GM10847 (cell line): ENCODE measurements around the gene WNT6.

ENCODE experiments used
- POLR2A ChIP-seq: IDR thresholded peaks from 2 replicates; pipeline ENCODE4 v1.6.1; 2011; ENCODE audit not compliant: insufficient read length; ENCODE audit errors: extremely low read depth

The WNT6 gene

GRCh38 chr2:218860950-218861381 is 1.4 kb downstream of the WNT6 start:
- TF ChIP-seq POLR2A = no peak

- TF ChIP-seq POLR2A = no peak
Observed at GRCh38 chr2:218861645-218862318, 2.2 kb downstream of the WNT6 start.

- TF ChIP-seq POLR2A = no peak
Observed at GRCh38 chr2:218863021-218863520, 3.5 kb downstream of the WNT6 start.

GRCh38 chr2:218865396-218865795 is 5.8 kb downstream of the WNT6 start:
- TF ChIP-seq POLR2A = no peak

DNA sequence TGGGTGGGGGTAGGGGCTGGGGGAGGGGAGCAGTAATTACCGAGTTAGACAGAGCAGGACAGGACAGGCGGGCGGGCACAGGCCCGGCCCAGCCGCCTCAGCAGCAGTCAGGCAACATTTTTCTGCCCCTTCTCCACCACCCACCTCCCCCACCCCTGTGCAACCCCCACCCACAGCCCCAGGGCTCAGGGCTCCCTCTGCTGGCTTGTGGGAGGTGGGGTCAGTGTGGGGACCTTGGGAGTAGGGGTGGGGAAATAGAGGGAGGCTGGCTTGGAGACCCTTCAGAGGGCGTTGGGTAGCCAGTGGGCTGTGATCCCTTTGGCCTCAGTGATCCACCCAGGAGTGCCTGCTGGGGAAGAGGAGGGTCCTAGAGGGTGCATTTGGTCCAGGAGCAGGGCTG is 6.4 kb downstream of the WNT6 start:
- no peak for TF ChIP-seq POLR2A

GRCh38 chr2:218867900-218868299 is 8.3 kb downstream of the WNT6 start:
- TF ChIP-seq POLR2A = no peak

DNA sequence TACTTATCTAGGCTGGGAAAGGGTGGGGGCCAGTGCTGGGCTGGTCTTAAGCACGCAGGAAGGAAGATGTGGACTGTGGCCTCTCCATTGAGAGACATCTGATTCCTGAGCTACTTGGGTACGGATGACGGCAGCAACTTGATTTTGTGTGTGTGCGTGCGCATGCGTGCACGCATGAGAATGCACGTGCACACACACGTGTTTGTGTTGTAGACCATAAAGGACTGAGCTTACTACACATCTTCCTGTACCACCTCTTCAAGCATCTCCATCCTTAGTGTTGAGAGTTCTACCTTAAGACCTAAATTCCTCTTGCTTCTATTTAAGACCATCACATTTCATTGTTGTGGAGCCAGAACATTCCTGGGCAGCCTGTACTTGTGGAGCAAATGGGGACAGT is 9.5 kb downstream of the WNT6 start:
- no peak for TF ChIP-seq POLR2A

- no peak for TF ChIP-seq POLR2A
Observed at GRCh38 chr2:218870984-218871344, 11.4 kb downstream of the WNT6 start.

DNA sequence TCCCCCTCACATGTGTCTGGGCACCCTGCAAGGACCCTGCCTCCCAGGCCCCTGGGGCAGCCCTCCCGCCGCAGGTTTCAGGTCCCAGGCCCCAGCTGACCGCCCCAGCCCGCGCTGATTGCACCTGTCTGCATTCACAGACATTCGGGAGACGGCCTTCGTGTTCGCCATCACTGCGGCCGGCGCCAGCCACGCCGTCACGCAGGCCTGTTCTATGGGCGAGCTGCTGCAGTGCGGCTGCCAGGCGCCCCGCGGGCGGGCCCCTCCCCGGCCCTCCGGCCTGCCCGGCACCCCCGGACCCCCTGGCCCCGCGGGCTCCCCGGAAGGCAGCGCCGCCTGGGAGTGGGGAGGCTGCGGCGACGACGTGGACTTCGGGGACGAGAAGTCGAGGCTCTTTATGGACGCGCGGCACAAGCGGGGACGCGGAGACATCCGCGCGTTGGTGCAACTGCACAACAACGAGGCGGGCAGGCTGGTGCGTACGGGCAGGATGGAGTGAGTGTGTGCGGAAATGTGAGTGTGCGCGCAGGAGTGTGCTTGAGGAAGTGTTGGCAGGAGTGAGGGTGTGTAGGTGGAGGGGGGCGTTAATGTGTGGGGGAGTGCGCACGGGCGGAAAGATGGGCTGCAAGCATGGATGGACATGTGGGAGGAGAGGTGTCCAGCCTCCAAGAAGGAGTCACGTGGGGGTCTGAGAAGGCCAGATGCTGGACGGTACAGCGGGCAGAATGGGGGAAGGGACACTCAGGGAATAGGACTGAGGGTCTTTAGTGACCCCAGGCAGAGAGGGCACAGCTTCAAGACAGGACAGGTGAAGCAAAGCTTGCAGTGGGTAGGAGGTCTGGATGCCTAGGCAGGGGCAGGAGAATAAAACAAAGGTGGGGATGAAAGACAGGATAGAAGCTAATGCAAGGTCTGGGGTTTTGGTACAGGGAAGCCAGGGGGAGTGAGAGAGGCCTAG is 12.0 kb downstream of the WNT6 start:
- TF ChIP-seq POLR2A = no peak

DNA sequence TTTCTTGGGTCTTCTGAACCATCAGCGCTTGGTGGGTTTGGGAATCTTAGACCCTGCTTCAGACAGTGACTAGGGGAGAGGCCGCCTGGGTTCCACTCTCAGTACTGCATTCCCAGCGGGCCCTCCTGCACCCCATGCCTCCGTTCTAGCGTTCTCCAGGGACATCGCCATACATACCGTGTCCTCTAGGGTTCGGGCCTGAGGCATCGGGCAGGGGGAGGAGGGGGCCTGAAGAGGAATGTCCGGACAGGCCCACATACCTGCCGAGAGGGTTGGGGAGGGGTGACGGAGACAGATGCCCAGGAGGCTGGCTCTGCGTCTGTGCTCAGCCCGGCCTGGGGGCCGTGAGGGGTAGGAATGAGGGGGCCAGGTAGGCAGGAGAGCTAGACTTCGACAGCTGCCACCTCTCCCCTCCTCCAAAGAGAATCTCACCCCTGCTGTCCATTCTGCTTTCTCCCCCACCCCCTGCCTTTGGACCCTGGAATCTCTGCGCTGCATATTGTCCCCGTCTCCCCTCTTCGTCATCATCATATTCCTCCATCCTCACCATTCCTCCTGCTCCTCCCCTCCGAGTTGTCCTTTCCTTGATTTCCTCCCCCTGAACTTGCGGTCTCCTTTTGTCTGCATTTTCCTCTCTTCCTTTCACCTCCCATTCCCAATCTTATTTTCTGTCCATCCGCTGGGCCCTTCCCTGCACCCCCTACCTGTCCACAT is 13.2 kb downstream of the WNT6 start:
- no peak for TF ChIP-seq POLR2A

DNA sequence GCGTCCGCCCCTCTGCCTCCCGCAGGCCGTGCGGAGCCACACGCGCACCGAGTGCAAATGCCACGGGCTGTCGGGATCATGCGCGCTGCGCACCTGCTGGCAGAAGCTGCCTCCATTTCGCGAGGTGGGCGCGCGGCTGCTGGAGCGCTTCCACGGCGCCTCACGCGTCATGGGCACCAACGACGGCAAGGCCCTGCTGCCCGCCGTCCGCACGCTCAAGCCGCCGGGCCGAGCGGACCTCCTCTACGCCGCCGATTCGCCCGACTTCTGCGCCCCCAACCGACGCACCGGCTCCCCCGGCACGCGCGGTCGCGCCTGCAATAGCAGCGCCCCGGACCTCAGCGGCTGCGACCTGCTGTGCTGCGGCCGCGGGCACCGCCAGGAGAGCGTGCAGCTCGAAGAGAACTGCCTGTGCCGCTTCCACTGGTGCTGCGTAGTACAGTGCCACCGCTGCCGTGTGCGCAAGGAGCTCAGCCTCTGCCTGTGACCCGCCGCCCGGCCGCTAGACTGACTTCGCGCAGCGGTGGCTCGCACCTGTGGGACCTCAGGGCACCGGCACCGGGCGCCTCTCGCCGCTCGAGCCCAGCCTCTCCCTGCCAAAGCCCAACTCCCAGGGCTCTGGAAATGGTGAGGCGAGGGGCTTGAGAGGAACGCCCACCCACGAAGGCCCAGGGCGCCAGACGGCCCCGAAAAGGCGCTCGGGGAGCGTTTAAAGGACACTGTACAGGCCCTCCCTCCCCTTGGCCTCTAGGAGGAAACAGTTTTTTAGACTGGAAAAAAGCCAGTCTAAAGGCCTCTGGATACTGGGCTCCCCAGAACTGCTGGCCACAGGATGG is 14.0 kb downstream of the WNT6 start:
- no peak for TF ChIP-seq POLR2A

DNA sequence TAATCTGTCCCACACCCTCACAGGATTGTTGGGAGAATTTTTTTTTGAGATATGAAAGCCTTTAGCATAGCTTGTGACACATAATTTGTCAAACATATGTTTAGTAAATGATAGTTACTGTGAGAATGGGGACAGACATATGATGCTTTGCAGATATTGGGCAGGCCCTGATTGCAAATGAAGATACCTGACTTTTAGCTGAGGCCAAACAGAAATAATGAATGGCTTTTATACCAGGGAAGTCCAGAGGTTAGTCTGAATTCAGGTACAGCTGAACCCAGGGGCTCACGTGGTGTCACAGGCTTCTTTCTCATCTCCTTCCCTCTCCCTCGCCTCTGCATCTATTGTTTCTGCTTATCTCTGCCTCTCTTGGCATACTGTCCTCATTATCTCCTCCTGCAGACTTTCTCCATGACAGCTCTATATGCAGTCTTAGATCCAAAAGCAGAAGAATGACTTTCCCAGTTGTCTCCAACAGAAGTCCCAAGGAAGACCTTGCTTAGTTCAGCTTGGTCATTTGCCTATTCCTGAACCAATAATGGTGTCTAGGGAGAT is 16.2 kb downstream of the WNT6 start:
- TF ChIP-seq POLR2A = no peak

DNA sequence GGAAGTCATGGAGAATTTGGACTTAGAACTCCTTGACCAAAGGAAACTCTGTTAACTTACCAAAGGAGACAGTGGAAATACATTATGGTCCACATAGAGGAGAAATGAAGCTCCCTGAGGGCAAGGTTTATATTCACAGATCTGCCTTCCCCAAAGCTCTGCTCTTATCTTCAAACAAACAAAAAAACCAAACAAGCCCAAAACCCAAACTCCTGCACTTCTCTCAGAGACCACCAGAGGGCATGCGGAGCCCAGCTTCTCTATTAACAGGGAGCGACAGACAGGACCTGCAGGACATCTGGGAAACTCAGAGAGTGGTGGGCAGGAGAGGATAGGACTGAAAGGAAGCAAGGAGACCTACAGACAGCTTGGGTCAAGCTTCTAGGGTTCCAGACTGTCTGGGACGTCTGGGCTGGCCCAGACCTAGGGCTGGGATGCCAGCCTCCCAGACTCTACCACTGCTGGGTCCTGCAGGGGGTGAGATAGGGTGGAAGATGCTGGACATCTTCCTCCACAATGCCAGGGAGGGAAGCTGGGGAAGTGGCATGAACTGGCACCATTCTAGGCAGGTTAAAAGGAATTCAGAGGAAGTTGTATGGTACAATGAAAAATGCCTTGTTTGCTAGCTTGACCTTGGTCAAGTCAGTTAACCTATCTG is 17.1 kb downstream of the WNT6 start:
- TF ChIP-seq POLR2A = no peak

DNA sequence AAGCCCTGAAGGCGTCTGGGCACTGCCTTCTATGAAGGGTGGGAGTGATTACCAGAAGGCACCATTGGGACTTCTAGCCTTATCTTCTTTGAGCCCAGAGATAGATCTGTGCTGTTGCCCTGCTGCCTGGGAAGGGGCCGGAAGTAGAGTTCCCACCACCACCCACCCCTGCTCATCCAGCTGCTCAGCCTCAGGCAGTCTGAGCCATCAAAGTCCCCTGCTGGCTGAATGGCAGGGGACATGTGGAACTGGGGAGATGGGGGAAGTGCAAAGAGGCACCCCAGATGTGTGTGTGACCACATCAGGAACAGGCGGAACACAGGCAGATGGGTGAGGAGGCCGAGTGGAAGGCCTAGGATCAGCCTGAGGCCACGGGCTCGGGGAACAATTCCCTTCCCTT is 17.7 kb downstream of the WNT6 start:
- no peak for TF ChIP-seq POLR2A
